GM12878 (cell line): ENCODE measurements around the gene C11orf98. TPM values are rescaled to one million over a fixed set of nuclear protein-coding genes. Genes with fewer than 3 reads are reported as not detected.

Experiments used
- CHD2 ChIP-seq: IDR thresholded peaks from 2 replicates; pipeline ENCODE4 v1.6.1; 2011; ENCODE audit warnings: low read depth, low read length, improper control_type of control experiment, borderline replicate concordance
- ESRRA ChIP-seq: IDR thresholded peaks from 2 replicates; pipeline ENCODE4 v1.6.1; 2012; ENCODE audit warnings: mild to moderate bottlenecking, low read length, improper control_type of control experiment
- EZH2 ChIP-seq: IDR thresholded peaks from 2 replicates; pipeline ENCODE4 v1.6.1; 2012; ENCODE audit warnings: low read depth, mild to moderate bottlenecking, control low read depth, inconsistent platforms, low read length, borderline replicate concordance; ENCODE audit not compliant: control insufficient read depth
- FOXK2 ChIP-seq: fragments of 450-650 bp; IDR thresholded peaks from 2 replicates; pipeline ENCODE4 v1.6.1; 2017; ENCODE audit warnings: mild to moderate bottlenecking, moderate library complexity
- IKZF2 ChIP-seq, 2 experiments: fragments of 450-650 bp; IDR thresholded peaks; 2 replicates each; pipeline ENCODE4 v1.6.1; 2017; ENCODE audit warnings: mild to moderate bottlenecking in 2 of 2, moderate library complexity in 2 of 2
- IRF4 ChIP-seq: IDR thresholded peaks from 2 replicates; pipeline ENCODE4 v1.6.1; 2011; ENCODE audit warnings: low read depth, low read length
- KDM1A ChIP-seq: fragments of 200-600 bp; sonication (generic); IDR thresholded peaks from 2 replicates; pipeline ENCODE4 v1.6.1; 2016; ENCODE audit warnings: borderline replicate concordance
- MTA3 ChIP-seq: IDR thresholded peaks from 2 replicates; pipeline ENCODE4 v1.6.1; 2012; ENCODE audit warnings: low read length, inconsistent platforms, borderline replicate concordance
- MYB ChIP-seq: fragments of 150-350 bp; IDR thresholded peaks from 2 replicates; pipeline ENCODE4 v1.6.1; 2014; ENCODE audit warnings: mild to moderate bottlenecking, low read depth, low read length, borderline replicate concordance
- NFYB ChIP-seq: IDR thresholded peaks from 2 replicates; pipeline ENCODE4 v1.6.1; 2011; ENCODE audit warnings: low read depth, mild to moderate bottlenecking, low read length, improper control_type of control experiment, moderate library complexity; ENCODE audit not compliant: insufficient read depth
- NR2F1 ChIP-seq: fragments of 450-650 bp; conservative IDR thresholded peaks from 2 replicates; pipeline ENCODE4 v1.6.1; 2017; ENCODE audit warnings: mild to moderate bottlenecking
- PML ChIP-seq: IDR thresholded peaks from 2 replicates; pipeline ENCODE4 v1.6.1; 2012; ENCODE audit warnings: low read length, inconsistent platforms
- SP1 ChIP-seq: IDR thresholded peaks from one replicate; pipeline ENCODE4 v1.6.1; 2011; ENCODE audit warnings: low read depth, low read length
- SREBF2 ChIP-seq: IDR thresholded peaks from 2 replicates; pipeline ENCODE4 v1.6.1; 2012; ENCODE audit warnings: mild to moderate bottlenecking, low read length
- ZNF24 ChIP-seq: fragments of 450-650 bp; IDR thresholded peaks from 2 replicates; pipeline ENCODE4 v1.6.1; 2017; ENCODE audit warnings: antibody characterized with exemption, mild to moderate bottlenecking
- polyA plus RNA-seq, 11 experiments: library from polyadenylated mRNA; depleted of rRNA in 4 of 11; unstranded in 6 of 11; stranded (reverse) in 5 of 11; fragments of >200 nt; fragmentation: Nextera tagmentation in 4 of 11; fragmentation: Illumina TruSeq in 1 of 11; extraction: Ambion mirVana in 4 of 11; extraction: Trizol in 1 of 11; gene quantifications; 1 replicate in 1 of 11; 2 replicates in 10 of 11; pipeline versions ENCODE4 v1.2.1 to v1.2.3, GENCODE V29; 2011 to 2016; ENCODE audit warnings: inconsistent platforms in 2 of 11, missing spikeins in 2 of 11, low read depth in 1 of 11
- total RNA-seq, 4 experiments: library from RNA; depleted of rRNA in 3 of 4; stranded (reverse); fragments of >200 nt in 3 of 4; fragmentation: Illumina TruSeq in 1 of 4; extraction: Trizol in 1 of 4; gene quantifications; 2 replicates each; pipeline versions ENCODE4 v1.2.1 to v1.2.3, GENCODE V29; 2013 to 2021
- TF ChIP-seq, protein P1 (sequence below): fragments of 450-650 bp; IDR thresholded peaks from 2 replicates; pipeline ENCODE4 v1.6.1; 2017; ENCODE audit warnings: mild to moderate bottlenecking, moderate library complexity
- TF ChIP-seq, protein P2 (sequence below): fragments of 450-650 bp; IDR thresholded peaks from 2 replicates; pipeline ENCODE4 v1.6.1; 2017; ENCODE audit warnings: mild to moderate bottlenecking, moderate library complexity
- TF ChIP-seq, protein P3 (sequence below): fragments of 150-350 bp; IDR thresholded peaks from 2 replicates; pipeline ENCODE4 v1.6.1; 2016; ENCODE audit warnings: low read depth, low read length

Gene C11orf98
- total and polyA plus RNA-seq, 10 of the 15 experiments (the other 5 are each of a cell fraction or from before 2014, with no cell fraction given), result 62.5 to 270 (median 162) TPM

DNA sequence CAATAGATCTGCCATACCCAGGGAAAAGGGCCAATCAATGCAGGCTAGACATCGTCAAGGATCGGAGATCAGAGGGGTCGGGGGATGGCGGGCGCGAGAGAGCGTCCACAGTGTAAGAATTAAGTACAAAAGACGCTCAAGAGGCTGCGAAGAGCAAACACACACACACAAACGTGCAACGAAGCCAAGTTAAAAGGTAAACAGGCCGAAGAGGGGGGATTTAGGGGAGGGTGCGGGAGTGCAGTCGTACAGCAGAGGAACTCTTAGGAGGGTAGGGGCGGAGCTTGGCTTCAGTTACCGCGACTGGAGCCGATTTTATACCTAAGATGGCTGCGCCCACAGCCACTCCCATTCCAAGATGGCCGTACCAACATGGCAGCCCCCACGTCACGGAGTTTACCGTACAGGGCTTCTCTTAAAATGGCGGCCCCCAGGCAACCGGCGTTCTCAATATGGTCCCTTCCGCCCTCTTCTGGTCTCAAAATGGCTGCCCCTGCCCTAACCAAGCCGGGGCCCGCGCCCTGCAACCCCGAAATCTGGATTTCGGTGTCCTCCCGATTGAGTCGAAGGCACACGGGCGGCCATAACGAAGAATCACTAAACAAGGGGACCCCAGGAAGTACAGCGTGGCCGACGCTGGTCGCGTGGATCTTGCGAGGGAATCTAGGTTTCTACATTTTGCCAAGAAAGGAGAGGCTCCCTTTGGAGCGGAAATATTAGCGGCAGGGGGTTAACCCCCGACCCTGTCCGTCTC, 44.4 kb upstream of the C11orf98 start (continued):
- TF ChIP-seq ESRRA, result peak; percentile 93; the same call in 1 of the 2 replicates
- TF ChIP-seq NFYB, result 0 out of 2 replicates have a peak, but pooled peaks have one; percentile 7
- no peak for TF ChIP-seq KDM1A
- no peak for TF ChIP-seq SREBF2
- TF ChIP-seq SP1, result peak; percentile 64
- no peak for TF ChIP-seq MYB
- TF ChIP-seq PML, result peak; percentile 97; the same call in 1 of the 2 replicates
- TF ChIP-seq CHD2, result no peak
- TF ChIP-seq, protein P1, sequence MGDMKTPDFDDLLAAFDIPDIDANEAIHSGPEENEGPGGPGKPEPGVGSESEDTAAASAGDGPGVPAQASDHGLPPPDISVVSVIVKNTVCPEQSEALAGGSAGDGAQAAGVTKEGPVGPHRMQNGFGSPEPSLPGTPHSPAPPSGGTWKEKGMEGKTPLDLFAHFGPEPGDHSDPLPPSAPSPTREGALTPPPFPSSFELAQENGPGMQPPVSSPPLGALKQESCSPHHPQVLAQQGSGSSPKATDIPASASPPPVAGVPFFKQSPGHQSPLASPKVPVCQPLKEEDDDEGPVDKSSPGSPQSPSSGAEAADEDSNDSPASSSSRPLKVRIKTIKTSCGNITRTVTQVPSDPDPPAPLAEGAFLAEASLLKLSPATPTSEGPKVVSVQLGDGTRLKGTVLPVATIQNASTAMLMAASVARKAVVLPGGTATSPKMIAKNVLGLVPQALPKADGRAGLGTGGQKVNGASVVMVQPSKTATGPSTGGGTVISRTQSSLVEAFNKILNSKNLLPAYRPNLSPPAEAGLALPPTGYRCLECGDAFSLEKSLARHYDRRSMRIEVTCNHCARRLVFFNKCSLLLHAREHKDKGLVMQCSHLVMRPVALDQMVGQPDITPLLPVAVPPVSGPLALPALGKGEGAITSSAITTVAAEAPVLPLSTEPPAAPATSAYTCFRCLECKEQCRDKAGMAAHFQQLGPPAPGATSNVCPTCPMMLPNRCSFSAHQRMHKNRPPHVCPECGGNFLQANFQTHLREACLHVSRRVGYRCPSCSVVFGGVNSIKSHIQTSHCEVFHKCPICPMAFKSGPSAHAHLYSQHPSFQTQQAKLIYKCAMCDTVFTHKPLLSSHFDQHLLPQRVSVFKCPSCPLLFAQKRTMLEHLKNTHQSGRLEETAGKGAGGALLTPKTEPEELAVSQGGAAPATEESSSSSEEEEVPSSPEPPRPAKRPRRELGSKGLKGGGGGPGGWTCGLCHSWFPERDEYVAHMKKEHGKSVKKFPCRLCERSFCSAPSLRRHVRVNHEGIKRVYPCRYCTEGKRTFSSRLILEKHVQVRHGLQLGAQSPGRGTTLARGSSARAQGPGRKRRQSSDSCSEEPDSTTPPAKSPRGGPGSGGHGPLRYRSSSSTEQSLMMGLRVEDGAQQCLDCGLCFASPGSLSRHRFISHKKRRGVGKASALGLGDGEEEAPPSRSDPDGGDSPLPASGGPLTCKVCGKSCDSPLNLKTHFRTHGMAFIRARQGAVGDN, result no peak
- TF ChIP-seq IRF4, result peak; percentile 67; the same call in 1 of the 2 replicates
- TF ChIP-seq MTA3, result peak; percentile 72; the same call in 1 of the 2 replicates
- no peak for TF ChIP-seq FOXK2
- TF ChIP-seq, protein P2, sequence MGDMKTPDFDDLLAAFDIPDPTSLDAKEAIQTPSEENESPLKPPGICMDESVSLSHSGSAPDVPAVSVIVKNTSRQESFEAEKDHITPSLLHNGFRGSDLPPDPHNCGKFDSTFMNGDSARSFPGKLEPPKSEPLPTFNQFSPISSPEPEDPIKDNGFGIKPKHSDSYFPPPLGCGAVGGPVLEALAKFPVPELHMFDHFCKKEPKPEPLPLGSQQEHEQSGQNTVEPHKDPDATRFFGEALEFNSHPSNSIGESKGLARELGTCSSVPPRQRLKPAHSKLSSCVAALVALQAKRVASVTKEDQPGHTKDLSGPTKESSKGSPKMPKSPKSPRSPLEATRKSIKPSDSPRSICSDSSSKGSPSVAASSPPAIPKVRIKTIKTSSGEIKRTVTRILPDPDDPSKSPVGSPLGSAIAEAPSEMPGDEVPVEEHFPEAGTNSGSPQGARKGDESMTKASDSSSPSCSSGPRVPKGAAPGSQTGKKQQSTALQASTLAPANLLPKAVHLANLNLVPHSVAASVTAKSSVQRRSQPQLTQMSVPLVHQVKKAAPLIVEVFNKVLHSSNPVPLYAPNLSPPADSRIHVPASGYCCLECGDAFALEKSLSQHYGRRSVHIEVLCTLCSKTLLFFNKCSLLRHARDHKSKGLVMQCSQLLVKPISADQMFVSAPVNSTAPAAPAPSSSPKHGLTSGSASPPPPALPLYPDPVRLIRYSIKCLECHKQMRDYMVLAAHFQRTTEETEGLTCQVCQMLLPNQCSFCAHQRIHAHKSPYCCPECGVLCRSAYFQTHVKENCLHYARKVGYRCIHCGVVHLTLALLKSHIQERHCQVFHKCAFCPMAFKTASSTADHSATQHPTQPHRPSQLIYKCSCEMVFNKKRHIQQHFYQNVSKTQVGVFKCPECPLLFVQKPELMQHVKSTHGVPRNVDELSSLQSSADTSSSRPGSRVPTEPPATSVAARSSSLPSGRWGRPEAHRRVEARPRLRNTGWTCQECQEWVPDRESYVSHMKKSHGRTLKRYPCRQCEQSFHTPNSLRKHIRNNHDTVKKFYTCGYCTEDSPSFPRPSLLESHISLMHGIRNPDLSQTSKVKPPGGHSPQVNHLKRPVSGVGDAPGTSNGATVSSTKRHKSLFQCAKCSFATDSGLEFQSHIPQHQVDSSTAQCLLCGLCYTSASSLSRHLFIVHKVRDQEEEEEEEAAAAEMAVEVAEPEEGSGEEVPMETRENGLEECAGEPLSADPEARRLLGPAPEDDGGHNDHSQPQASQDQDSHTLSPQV, result no peak
- no peak for TF ChIP-seq EZH2
- TF ChIP-seq ZNF24, result no peak
- TF ChIP-seq, protein P3, sequence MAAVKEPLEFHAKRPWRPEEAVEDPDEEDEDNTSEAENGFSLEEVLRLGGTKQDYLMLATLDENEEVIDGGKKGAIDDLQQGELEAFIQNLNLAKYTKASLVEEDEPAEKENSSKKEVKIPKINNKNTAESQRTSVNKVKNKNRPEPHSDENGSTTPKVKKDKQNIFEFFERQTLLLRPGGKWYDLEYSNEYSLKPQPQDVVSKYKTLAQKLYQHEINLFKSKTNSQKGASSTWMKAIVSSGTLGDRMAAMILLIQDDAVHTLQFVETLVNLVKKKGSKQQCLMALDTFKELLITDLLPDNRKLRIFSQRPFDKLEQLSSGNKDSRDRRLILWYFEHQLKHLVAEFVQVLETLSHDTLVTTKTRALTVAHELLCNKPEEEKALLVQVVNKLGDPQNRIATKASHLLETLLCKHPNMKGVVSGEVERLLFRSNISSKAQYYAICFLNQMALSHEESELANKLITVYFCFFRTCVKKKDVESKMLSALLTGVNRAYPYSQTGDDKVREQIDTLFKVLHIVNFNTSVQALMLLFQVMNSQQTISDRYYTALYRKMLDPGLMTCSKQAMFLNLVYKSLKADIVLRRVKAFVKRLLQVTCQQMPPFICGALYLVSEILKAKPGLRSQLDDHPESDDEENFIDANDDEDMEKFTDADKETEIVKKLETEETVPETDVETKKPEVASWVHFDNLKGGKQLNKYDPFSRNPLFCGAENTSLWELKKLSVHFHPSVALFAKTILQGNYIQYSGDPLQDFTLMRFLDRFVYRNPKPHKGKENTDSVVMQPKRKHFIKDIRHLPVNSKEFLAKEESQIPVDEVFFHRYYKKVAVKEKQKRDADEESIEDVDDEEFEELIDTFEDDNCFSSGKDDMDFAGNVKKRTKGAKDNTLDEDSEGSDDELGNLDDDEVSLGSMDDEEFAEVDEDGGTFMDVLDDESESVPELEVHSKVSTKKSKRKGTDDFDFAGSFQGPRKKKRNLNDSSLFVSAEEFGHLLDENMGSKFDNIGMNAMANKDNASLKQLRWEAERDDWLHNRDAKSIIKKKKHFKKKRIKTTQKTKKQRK, result no peak
- TF ChIP-seq IKZF2 (IDR thresholded peaks at IDR 0.05), result 0 out of 4 replicates have a peak, but pooled peaks of 1 of the 2 experiments have one; percentile 33
- 0 out of 2 replicates have a peak, but pooled peaks have one; percentile 23 for TF ChIP-seq NR2F1
